GM12878 (cell line): ENCODE measurements around the gene WDR18. TPM values are rescaled to one million over a fixed set of nuclear protein-coding genes. Genes with fewer than 3 reads are reported as not detected.

Source experiments
- BACH1 ChIP-seq: fragments of 450-650 bp; IDR thresholded peaks from 2 replicates; pipeline ENCODE4 v1.6.1; 2017; ENCODE audit warnings: mild to moderate bottlenecking, borderline replicate concordance
- CHD1 ChIP-seq: IDR thresholded peaks from 2 replicates; pipeline ENCODE4 v1.6.1; 2012; ENCODE audit warnings: low read depth, low read length, improper control_type of control experiment
- GATAD2B ChIP-seq: fragments of 450-650 bp; conservative IDR thresholded peaks from 2 replicates; pipeline ENCODE4 v1.6.1; 2017; ENCODE audit warnings: low read depth, mild to moderate bottlenecking, moderate library complexity
- IRF4 ChIP-seq: IDR thresholded peaks from 2 replicates; pipeline ENCODE4 v1.6.1; 2011; ENCODE audit warnings: low read depth, low read length
- KAT2A ChIP-seq: conservative IDR thresholded peaks from 2 replicates; pipeline ENCODE4 v1.6.1; 2011; ENCODE audit warnings: low read depth, low read length; ENCODE audit not compliant: control insufficient read depth
- MEF2B ChIP-seq: fragments of 450-650 bp; IDR thresholded peaks from 2 replicates; pipeline ENCODE4 v1.6.1; 2018; ENCODE audit warnings: mild to moderate bottlenecking, moderate library complexity; ENCODE audit not compliant: partially characterized antibody, poor library complexity, severe bottlenecking
- SUZ12 ChIP-seq: fragments of 200-600 bp; sonication (generic); IDR thresholded peaks from one replicate; pipeline ENCODE4 v1.6.1; 2018; ENCODE audit warnings: antibody characterized with exemption, mild to moderate bottlenecking; ENCODE audit not compliant: unreplicated experiment
- TAF1 ChIP-seq: IDR thresholded peaks from 2 replicates; pipeline ENCODE4 v1.6.1; 2011; ENCODE audit warnings: mild to moderate bottlenecking, low read depth, low read length, borderline replicate concordance
- TARDBP ChIP-seq: IDR thresholded peaks from 2 replicates; pipeline ENCODE4 v1.6.1; 2016; ENCODE audit warnings: borderline replicate concordance
- polyA plus RNA-seq, 11 experiments: library from polyadenylated mRNA; depleted of rRNA in 4 of 11; unstranded in 6 of 11; stranded (reverse) in 5 of 11; fragments of >200 nt; fragmentation: Nextera tagmentation in 4 of 11; fragmentation: Illumina TruSeq in 1 of 11; extraction: Ambion mirVana in 4 of 11; extraction: Trizol in 1 of 11; gene quantifications; 1 replicate in 1 of 11; 2 replicates in 10 of 11; pipeline versions ENCODE4 v1.2.1 to v1.2.3, GENCODE V29; 2011 to 2016; ENCODE audit warnings: inconsistent platforms in 2 of 11, missing spikeins in 2 of 11, low read depth in 1 of 11
- total RNA-seq, 4 experiments: library from RNA; depleted of rRNA in 3 of 4; stranded (reverse); fragments of >200 nt in 3 of 4; fragmentation: Illumina TruSeq in 1 of 4; extraction: Trizol in 1 of 4; gene quantifications; 2 replicates each; pipeline versions ENCODE4 v1.2.1 to v1.2.3, GENCODE V29; 2013 to 2021
- TF ChIP-seq, protein P1 (sequence below): IDR thresholded peaks from 2 replicates; pipeline ENCODE4 v1.6.1; 2012; ENCODE audit warnings: low read depth, low read length, improper control_type of control experiment
- TF ChIP-seq, protein P2 (sequence below): fragments of 450-650 bp; IDR thresholded peaks from 2 replicates; pipeline ENCODE4 v1.6.1; 2017; ENCODE audit warnings: mild to moderate bottlenecking, low read depth, inconsistent platforms; ENCODE audit not compliant: poor library complexity, severe bottlenecking
- TF ChIP-seq, protein P3 (sequence below): IDR thresholded peaks from 2 replicates; pipeline ENCODE4 v1.6.1; 2012; ENCODE audit warnings: low read depth, low read length, improper control_type of control experiment
- TF ChIP-seq, protein P4 (sequence below): fragments of 450-650 bp; IDR thresholded peaks from 2 replicates; pipeline ENCODE4 v1.6.1; 2017; ENCODE audit warnings: mild to moderate bottlenecking
- TF ChIP-seq, protein P5 (sequence below): IDR thresholded peaks from 2 replicates; pipeline ENCODE4 v1.6.1; 2011; ENCODE audit warnings: borderline replicate concordance, low read depth, mild to moderate bottlenecking, moderate library complexity, mixed read lengths, low read length; ENCODE audit not compliant: insufficient read depth; ENCODE audit errors: extremely low read length
- TF ChIP-seq, protein P6 (sequence below): fragments of 450-650 bp; IDR thresholded peaks from 2 replicates; pipeline ENCODE4 v1.6.1; 2016; ENCODE audit warnings: mild to moderate bottlenecking
- TF ChIP-seq, protein P7 (sequence below), 3 experiments: IDR thresholded peaks in 2 of 3; conservative IDR thresholded peaks in 1 of 3; 2 replicates each; pipeline ENCODE4 v1.5.1; 2011; ENCODE audit warnings: low read depth in 3 of 3, low read length in 3 of 3, mild to moderate bottlenecking in 3 of 3, control low read depth in 2 of 3, moderate library complexity in 2 of 3, inconsistent platforms in 1 of 3, mixed read lengths in 1 of 3; ENCODE audit not compliant: control insufficient read depth in 2 of 3, insufficient read depth in 1 of 3; ENCODE audit errors: extremely low read depth in 1 of 3

WDR18 gene
- total and polyA plus RNA-seq, 10 of the 15 experiments (the other 5 are each of a cell fraction or from before 2014, with no cell fraction given), result 3.0 to 206 (median 62.3) TPM

DNA sequence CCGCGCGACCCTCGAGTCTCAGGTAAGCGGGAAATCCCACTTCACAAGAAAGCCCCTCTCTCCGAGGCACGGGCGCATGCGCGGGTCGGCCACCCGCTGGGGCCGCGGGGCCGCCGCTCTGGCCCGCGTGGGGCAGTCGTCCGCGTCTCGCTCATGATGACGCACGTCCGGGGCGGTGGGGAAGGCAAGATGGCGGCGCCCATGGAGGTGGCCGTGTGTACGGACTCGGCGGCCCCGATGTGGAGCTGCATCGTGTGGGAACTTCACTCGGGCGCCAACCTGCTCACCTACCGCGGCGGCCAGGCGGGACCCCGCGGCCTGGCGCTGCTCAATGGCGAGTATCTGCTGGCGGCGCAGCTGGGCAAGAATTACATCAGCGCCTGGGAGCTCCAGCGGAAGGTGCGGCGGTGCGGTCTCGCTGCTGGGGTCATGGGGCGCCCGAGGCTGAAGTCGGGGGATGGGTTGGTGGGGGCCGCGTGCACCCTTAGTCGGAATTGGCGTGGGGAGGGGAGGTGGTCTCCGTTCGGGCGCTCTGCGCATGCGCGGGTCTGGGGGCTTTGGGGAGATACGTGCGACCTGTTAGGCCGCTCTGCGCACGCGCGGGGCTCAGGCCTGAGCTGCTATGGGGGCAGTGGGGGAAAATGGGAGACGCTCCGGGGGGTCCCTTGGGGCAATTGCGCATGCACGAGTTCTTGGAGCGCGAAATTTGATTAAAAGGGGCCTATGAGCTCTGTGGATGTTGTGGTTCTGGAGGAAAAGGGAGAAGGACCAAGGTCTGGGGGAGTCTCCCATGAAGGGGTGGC, at the start of gene WDR18 (continued):
- TF ChIP-seq IRF4 (no peak), SUZ12 (no peak), TARDBP (no peak), KAT2A (no peak), CHD1 (peak; percentile 65; the same call in 1 of the 2 replicates), GATAD2B (peak; percentile 58), MEF2B (peak; percentile 36), TAF1 (0 out of 2 replicates have a peak, but pooled peaks have one; percentile 64), BACH1 (peak; percentile 70; the same call in 1 of the 2 replicates)
- TF ChIP-seq, protein P1, sequence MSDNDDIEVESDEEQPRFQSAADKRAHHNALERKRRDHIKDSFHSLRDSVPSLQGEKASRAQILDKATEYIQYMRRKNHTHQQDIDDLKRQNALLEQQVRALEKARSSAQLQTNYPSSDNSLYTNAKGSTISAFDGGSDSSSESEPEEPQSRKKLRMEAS, result peak; percentile 80
- TF ChIP-seq, protein P2, sequence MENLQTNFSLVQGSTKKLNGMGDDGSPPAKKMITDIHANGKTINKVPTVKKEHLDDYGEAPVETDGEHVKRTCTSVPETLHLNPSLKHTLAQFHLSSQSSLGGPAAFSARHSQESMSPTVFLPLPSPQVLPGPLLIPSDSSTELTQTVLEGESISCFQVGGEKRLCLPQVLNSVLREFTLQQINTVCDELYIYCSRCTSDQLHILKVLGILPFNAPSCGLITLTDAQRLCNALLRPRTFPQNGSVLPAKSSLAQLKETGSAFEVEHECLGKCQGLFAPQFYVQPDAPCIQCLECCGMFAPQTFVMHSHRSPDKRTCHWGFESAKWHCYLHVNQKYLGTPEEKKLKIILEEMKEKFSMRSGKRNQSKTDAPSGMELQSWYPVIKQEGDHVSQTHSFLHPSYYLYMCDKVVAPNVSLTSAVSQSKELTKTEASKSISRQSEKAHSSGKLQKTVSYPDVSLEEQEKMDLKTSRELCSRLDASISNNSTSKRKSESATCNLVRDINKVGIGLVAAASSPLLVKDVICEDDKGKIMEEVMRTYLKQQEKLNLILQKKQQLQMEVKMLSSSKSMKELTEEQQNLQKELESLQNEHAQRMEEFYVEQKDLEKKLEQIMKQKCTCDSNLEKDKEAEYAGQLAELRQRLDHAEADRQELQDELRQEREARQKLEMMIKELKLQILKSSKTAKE, result no peak
- TF ChIP-seq, protein P3, sequence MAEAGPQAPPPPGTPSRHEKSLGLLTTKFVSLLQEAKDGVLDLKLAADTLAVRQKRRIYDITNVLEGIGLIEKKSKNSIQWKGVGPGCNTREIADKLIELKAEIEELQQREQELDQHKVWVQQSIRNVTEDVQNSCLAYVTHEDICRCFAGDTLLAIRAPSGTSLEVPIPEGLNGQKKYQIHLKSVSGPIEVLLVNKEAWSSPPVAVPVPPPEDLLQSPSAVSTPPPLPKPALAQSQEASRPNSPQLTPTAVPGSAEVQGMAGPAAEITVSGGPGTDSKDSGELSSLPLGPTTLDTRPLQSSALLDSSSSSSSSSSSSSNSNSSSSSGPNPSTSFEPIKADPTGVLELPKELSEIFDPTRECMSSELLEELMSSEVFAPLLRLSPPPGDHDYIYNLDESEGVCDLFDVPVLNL, result peak; percentile 79
- TF ChIP-seq, protein P4, sequence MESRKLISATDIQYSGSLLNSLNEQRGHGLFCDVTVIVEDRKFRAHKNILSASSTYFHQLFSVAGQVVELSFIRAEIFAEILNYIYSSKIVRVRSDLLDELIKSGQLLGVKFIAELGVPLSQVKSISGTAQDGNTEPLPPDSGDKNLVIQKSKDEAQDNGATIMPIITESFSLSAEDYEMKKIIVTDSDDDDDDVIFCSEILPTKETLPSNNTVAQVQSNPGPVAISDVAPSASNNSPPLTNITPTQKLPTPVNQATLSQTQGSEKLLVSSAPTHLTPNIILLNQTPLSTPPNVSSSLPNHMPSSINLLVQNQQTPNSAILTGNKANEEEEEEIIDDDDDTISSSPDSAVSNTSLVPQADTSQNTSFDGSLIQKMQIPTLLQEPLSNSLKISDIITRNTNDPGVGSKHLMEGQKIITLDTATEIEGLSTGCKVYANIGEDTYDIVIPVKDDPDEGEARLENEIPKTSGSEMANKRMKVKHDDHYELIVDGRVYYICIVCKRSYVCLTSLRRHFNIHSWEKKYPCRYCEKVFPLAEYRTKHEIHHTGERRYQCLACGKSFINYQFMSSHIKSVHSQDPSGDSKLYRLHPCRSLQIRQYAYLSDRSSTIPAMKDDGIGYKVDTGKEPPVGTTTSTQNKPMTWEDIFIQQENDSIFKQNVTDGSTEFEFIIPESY, result 0 out of 2 replicates have a peak, but pooled peaks have one; percentile 23
- TF ChIP-seq, protein P5, sequence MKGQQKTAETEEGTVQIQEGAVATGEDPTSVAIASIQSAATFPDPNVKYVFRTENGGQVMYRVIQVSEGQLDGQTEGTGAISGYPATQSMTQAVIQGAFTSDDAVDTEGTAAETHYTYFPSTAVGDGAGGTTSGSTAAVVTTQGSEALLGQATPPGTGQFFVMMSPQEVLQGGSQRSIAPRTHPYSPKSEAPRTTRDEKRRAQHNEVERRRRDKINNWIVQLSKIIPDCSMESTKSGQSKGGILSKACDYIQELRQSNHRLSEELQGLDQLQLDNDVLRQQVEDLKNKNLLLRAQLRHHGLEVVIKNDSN, result peak; percentile 52
- TF ChIP-seq, protein P6, sequence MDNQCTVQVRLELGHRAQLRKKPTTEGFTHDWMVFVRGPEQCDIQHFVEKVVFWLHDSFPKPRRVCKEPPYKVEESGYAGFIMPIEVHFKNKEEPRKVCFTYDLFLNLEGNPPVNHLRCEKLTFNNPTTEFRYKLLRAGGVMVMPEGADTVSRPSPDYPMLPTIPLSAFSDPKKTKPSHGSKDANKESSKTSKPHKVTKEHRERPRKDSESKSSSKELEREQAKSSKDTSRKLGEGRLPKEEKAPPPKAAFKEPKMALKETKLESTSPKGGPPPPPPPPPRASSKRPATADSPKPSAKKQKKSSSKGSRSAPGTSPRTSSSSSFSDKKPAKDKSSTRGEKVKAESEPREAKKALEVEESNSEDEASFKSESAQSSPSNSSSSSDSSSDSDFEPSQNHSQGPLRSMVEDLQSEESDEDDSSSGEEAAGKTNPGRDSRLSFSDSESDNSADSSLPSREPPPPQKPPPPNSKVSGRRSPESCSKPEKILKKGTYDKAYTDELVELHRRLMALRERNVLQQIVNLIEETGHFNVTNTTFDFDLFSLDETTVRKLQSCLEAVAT, result no peak; the same call in 1 of the 2 replicates
- TF ChIP-seq, protein P7, sequence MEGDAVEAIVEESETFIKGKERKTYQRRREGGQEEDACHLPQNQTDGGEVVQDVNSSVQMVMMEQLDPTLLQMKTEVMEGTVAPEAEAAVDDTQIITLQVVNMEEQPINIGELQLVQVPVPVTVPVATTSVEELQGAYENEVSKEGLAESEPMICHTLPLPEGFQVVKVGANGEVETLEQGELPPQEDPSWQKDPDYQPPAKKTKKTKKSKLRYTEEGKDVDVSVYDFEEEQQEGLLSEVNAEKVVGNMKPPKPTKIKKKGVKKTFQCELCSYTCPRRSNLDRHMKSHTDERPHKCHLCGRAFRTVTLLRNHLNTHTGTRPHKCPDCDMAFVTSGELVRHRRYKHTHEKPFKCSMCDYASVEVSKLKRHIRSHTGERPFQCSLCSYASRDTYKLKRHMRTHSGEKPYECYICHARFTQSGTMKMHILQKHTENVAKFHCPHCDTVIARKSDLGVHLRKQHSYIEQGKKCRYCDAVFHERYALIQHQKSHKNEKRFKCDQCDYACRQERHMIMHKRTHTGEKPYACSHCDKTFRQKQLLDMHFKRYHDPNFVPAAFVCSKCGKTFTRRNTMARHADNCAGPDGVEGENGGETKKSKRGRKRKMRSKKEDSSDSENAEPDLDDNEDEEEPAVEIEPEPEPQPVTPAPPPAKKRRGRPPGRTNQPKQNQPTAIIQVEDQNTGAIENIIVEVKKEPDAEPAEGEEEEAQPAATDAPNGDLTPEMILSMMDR (IDR thresholded peaks at IDR 0.05 in 2 of 3, conservative IDR thresholded peaks at IDR 0.05 in 1 of 3; ENCODE audit: control insufficient read depth in 2 of 3, extremely low read depth in 1 of 3, insufficient read depth in 1 of 3, low read depth in 3 of 3, low read length in 3 of 3), result peak in 2 of 3 experiments; percentile 8 to 9; a peak in 1 of 6 replicates
